Left lung (tissue), 10 donors: Measurements from ENCODE around the gene MSH5. TPM values are rescaled to one million over a fixed set of nuclear protein-coding genes. Genes with fewer than 3 reads are reported as not detected.
"Not testable (repeated sequence)": the region's sequence is repeated elsewhere in the genome, so short reads cannot be mapped to it uniquely, and the experiment has no call there.

ENCODE experiments used
- ATAC-seq: fragments of 200-7000 bp; cut with Tn5 transposase; one replicate; pipeline ENCODE4 v1.9.1; 2020; ENCODE audit warnings: moderate library complexity
- DNase-seq, 4 donors: peaks; one replicate each; pipeline ENCODE4 v3.0.0-alpha.2; 2013 to 2020
- H3K27ac ChIP-seq, 2 donors: fragments of 200-600 bp; sonication (generic) in 1 of 2; one replicate each; pipeline versions ENCODE4 v1.5.0 to v1.8.0; 2020 to 2021
- H3K27me3 ChIP-seq, 2 donors: fragments of 200-600 bp; sonication (generic) in 1 of 2; one replicate each; pipeline versions ENCODE4 v1.5.0 to v1.8.0; 2020 to 2021
- H3K36me3 ChIP-seq, 2 donors: fragments of 200-600 bp; sonication (generic) in 1 of 2; one replicate each; pipeline versions ENCODE4 v1.5.0 to v1.8.0; 2020 to 2021
- H3K4me1 ChIP-seq, 2 donors: fragments of 200-600 bp; one replicate each; pipeline ENCODE4 v1.8.0; 2021
- H3K4me3 ChIP-seq, 2 donors: fragments of 200-600 bp; sonication (generic) in 1 of 2; one replicate each; pipeline versions ENCODE4 v1.5.0 to v1.8.0; 2020 to 2021; ENCODE audit warnings: mild to moderate bottlenecking in 1 of 2
- H3K9me3 ChIP-seq, 2 donors: fragments of 200-600 bp; sonication (generic) in 1 of 2; one replicate each; pipeline versions ENCODE4 v1.5.0 to v1.8.0; 2020 to 2021
- intact Hi-C, 2 donors: fragments of 100-400 bp; cut with DNase I; formaldehyde crosslinking; loops; one replicate each; pipeline versions ENCODE4 v1.11.2 to v1.14.2; 2022
- microRNA-seq, 2 donors: library from miRNA; unstranded; fragments of <30 nt; microRNA quantifications; one replicate each; pipeline ENCODE4, GENCODE V29; 2019
- polyA plus RNA-seq, 6 donors: library from polyadenylated mRNA; unstranded; fragments of 120-200 nt; gene quantifications; one replicate each; pipeline ENCODE4 v1.2.1, GENCODE V29; 2013; ENCODE audit not compliant: insufficient read length in 6 of 6
- total RNA-seq, 2 donors: library from RNA; stranded (reverse); fragmentation: NEBNext Ultra II Directional; extraction: Animal tissue kit (Norgen Biotek cat#: 25700); gene quantifications; one replicate each; pipeline ENCODE4 v1.2.1, GENCODE V29; 2021
- TF ChIP-seq, protein P1 (sequence below), 2 donors: fragments of 200-600 bp; sonication (generic) in 1 of 2; IDR thresholded peaks; one replicate each; pipeline versions ENCODE4 v1.5.0 to v1.8.0; 2021; ENCODE audit warnings: antibody characterized with exemption in 2 of 2
- donor health status: DM: no; HTN: yes; CAD: no.
- donor health status: DM: no; HTN: no; CAD: no.

MSH5 gene
- total and polyA plus RNA-seq, 8 donors: 9.7 to 49.8 (median 36.7) TPM

DNA sequence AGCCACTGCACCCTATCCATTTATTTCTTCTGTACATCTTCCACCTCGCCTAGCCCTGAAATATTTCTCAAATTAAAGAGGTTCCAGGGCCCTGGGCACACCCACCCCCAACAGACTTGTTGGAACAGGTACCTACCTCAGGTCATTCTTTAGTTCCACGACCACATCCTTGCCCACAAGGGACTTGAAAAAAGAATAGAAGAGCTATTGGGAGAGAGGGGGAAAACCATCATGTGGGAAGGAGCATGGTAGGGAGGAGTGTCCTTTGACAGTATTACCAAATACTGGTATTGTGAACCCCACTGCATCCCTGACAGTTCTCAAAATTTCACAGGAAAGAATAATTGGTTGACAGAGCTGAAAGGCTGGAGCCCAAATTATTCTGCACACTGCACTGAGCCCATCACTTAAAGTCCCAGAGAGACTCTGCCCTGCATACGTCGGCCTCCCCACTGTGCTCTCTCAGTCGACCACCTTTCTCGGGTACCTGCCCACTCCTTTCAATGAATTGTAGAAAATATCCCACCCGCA, 66.2 kb downstream of the MSH5 start:
- DNase-seq (no peak), ATAC-seq (peak; percentile 6)
- Histone ChIP-seq H3K9me3 (no peaks in the 10 kb centered on the region), H3K4me3 (peak overlapping the region; percentile 66), H3K4me1 (peaks cover 7 to 26% of the 10 kb centered on the region in 2 donors), H3K36me3 (peaks cover 0 to 30% of the 10 kb centered on the region in 2 donors), H3K27me3 (no peaks in the 10 kb centered on the region), H3K27ac (peak overlapping the region; percentile 90 to 96)
- intact Hi-C loops: no loop called here
- TF ChIP-seq, protein P1, sequence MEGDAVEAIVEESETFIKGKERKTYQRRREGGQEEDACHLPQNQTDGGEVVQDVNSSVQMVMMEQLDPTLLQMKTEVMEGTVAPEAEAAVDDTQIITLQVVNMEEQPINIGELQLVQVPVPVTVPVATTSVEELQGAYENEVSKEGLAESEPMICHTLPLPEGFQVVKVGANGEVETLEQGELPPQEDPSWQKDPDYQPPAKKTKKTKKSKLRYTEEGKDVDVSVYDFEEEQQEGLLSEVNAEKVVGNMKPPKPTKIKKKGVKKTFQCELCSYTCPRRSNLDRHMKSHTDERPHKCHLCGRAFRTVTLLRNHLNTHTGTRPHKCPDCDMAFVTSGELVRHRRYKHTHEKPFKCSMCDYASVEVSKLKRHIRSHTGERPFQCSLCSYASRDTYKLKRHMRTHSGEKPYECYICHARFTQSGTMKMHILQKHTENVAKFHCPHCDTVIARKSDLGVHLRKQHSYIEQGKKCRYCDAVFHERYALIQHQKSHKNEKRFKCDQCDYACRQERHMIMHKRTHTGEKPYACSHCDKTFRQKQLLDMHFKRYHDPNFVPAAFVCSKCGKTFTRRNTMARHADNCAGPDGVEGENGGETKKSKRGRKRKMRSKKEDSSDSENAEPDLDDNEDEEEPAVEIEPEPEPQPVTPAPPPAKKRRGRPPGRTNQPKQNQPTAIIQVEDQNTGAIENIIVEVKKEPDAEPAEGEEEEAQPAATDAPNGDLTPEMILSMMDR (IDR thresholded peaks at IDR 0.05): no peak

DNA sequence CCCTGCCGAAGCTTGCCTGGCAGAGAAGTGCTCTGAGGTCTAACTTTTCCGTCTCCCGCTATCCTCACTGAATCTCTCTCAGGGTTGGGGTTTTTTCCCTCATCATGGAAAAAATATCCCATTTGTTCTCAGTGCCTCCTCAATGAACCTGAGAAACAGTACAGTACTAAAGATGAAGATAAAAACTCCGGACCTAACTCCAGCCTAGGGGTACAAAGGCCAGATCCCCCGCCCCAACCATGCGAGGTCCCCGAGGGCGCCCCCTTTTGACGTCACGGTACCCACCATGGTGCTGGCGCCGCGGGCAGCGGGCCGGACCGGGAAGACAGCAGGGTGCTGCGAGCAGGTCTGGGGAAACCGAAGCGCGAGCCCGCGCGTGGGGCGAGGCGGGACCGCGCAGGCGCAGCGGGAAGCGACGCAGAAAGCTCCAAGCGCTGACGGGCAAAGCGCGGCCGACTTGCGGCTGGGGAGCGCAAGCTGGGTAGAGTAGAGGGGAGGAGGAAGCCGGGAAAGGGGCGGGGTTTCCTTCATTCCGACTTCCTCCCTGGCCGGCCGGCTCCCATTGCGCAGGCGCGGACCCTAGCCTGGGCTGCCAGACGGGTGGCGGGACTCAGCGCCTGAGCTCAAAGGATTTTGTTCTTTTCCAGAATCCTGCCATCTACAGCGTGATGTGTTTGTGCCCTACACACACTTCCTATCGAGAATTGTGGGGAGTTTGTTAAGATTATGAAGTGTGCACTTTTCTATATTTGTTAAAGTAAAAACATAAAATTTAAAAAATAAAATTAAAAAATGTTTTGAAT, 66.9 kb downstream of the MSH5 start, which contains the start of gene LSM2:
TSS of gene LSM2 (minus strand) at position 497 of the 803 bp plus-strand sequence. CDS start at position 288, 209 bp downstream.
- Histone ChIP-seq H3K4me1 (peaks cover 7 to 26% of the 10 kb centered on the region in 2 donors), H3K4me3 (peak within 1 kb of the TSS; percentile 66), H3K9me3 (no peaks in the 10 kb centered on the region), H3K27ac (peak within 1 kb of the TSS; percentile 90 to 96), H3K36me3 (peaks cover 0 to 25% of the 10 kb centered on the region in 2 donors), H3K27me3 (no peaks in the 10 kb centered on the region)
- ATAC-seq (peak; percentile 99), DNase-seq (peak; percentile 97 to 100 (median 98))
- intact Hi-C loops: no loop called here
- TF ChIP-seq, protein P1 (IDR thresholded peaks at IDR 0.05): peak in 1 of 2 donors; percentile 35

DNA sequence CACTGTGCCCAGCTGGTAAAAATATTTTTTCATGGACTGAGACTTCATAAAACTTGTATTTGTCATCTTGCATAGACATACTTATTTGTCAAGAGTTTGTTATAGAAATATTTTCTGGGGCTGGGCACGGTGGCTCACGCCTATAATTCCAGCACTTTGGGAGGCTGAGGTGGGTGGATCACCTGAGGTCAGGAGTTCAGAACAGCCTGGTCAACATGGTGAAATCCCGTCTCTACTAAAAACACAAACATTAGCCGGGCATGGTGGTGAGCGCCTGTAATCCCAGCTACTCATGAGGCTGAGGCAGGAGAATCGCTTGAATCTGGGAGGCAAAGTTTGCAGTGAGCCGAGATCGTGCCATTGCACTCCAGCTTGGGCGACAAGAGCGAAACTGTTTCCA, 68.8 kb downstream of the MSH5 start:
- H3K9me3 ChIP-seq, H3K27me3 ChIP-seq, ATAC-seq, H3K4me3 ChIP-seq, H3K27ac ChIP-seq, H3K36me3 ChIP-seq, intact Hi-C loops, DNase-seq: not testable (repeated sequence)
- peaks cover 11 to 38% of the 10 kb centered on the region in 2 donors for H3K4me1 ChIP-seq

DNA sequence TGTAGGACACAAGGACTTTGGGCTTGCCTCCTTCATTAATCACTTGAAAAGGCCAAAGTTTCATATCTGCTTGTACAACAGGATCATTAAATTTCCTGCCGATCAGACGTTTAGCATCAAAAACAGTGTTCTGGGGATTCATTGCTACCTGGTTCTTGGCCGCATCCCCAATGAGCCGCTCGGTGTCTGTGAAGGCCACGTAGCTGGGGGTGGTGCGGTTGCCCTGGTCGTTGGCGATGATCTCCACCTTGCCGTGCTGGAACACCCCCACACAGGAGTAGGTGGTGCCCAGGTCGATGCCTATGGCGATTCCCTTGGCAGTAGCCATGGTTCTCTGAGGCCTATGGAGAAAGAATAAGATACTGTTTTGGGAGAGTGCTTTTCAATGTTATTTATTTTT, 71.8 kb downstream of the MSH5 start:
- Histone ChIP-seq H3K27ac (no peak overlapping the region), H3K27me3 (no peaks in the 10 kb centered on the region), H3K36me3 (no peaks in the 10 kb centered on the region), H3K4me1 (peaks cover 9 to 31% of the 10 kb centered on the region in 2 donors), H3K4me3 (no peak overlapping the region), H3K9me3 (no peaks in the 10 kb centered on the region)
- ATAC-seq: no peak
- intact Hi-C loops: no loop called here
- TF ChIP-seq, protein P1 (IDR thresholded peaks at IDR 0.05): no peak
- DNase-seq: no peak

Small RNAs within 50 kb of the gene (microRNA-seq; reads per million reads assigned to microRNA genes)
- gene MIR4646: 0.68 to 1.7 reads per million in 2 donors

Other genes with a start within 250 kb of the MSH5 start
Only the 30 nearest of the 43 such genes appear.
- 10 to 100 TPM; 10.3 to 13.7 TPM for gene LTB, start 157.6 kb upstream of the MSH5 start, total RNA-seq
- gene LTB, start 157.6 kb upstream of the MSH5 start, polyA plus RNA-seq: 1 to 10 TPM; 1.5 to 3.8 (median 2.8) TPM
- 10 to 100 TPM; 32.7 to 95.1 TPM for gene LST1, start 153.7 kb upstream of the MSH5 start, total RNA-seq
- gene LST1, start 153.7 kb upstream of the MSH5 start, polyA plus RNA-seq: 1 to 10 TPM; 4.4 to 8.3 (median 7.2) TPM
- gene NCR3, start 147.0 kb upstream of the MSH5 start, total RNA-seq: 1 to 10 TPM in 1 of 2 donors, under 1 TPM in 1; 0.67 to 1.5 TPM
- gene NCR3, start 147.0 kb upstream of the MSH5 start, polyA plus RNA-seq: under 1 TPM in 4 of 6 donors, not detected in 2; 0.26 to 0.89 (median 0.45) TPM
- gene AIF1, start 124.8 kb upstream of the MSH5 start, total RNA-seq: 10 to 100 TPM; 38.5 to 96.4 TPM
- gene AIF1, start 124.8 kb upstream of the MSH5 start, polyA plus RNA-seq: 10 to 100 TPM; 17.9 to 25.4 (median 20.5) TPM
- gene PRRC2A, start 119.3 kb upstream of the MSH5 start, total RNA-seq: 100 to 1,000 TPM; 130 to 151 TPM
- 100 to 1,000 TPM; 150 to 201 (median 176) TPM for gene PRRC2A, start 119.3 kb upstream of the MSH5 start, polyA plus RNA-seq
- gene BAG6, start 87.3 kb upstream of the MSH5 start, total RNA-seq: 100 to 1,000 TPM; 243 to 278 TPM
- gene BAG6, start 87.3 kb upstream of the MSH5 start, polyA plus RNA-seq: 100 to 1,000 TPM; 211 to 252 (median 226) TPM
- gene APOM, start 84.1 kb upstream of the MSH5 start, total RNA-seq: 1 to 10 TPM; 1.0 to 1.5 TPM
- gene APOM, start 84.1 kb upstream of the MSH5 start, polyA plus RNA-seq: 1 to 10 TPM; 4.6 to 8.0 (median 6.4) TPM
- 10 to 100 TPM; 21.9 to 23.8 TPM for gene C6orf47, start 79.2 kb upstream of the MSH5 start, total RNA-seq
- gene C6orf47, start 79.2 kb upstream of the MSH5 start, polyA plus RNA-seq: 10 to 100 TPM; 15.3 to 19.8 (median 17.4) TPM
- gene GPANK1, start 75.0 kb upstream of the MSH5 start, total RNA-seq: 10 to 100 TPM; 10.3 to 13.2 TPM
- 10 to 100 TPM; 18.0 to 22.8 (median 22.2) TPM for gene GPANK1, start 75.0 kb upstream of the MSH5 start, polyA plus RNA-seq
- gene CSNK2B, start 73.9 kb upstream of the MSH5 start, total RNA-seq: 100 to 1,000 TPM in 1 of 2 donors, 10 to 100 TPM in 1; 96.6 to 128 TPM
- 100 to 1,000 TPM; 189 to 210 (median 196) TPM for gene CSNK2B, start 73.9 kb upstream of the MSH5 start, polyA plus RNA-seq
- gene LY6G5B, start 70.0 kb upstream of the MSH5 start, total RNA-seq: 10 to 100 TPM in 1 of 2 donors, 1 to 10 TPM in 1; 6.9 to 13.6 TPM
- 10 to 100 TPM; 25.2 to 41.0 (median 35.8) TPM for gene LY6G5B, start 70.0 kb upstream of the MSH5 start, polyA plus RNA-seq
- gene LY6G5C, start 58.9 kb upstream of the MSH5 start, total RNA-seq: 1 to 10 TPM; 3.1 to 5.9 TPM
- gene LY6G5C, start 58.9 kb upstream of the MSH5 start, polyA plus RNA-seq: 1 to 10 TPM; 2.9 to 6.3 (median 3.7) TPM
- 10 to 100 TPM; 53.6 to 58.6 TPM for gene ABHD16A, start 36.7 kb upstream of the MSH5 start, total RNA-seq
- 10 to 100 TPM; 55.7 to 63.9 (median 58.6) TPM for gene ABHD16A, start 36.7 kb upstream of the MSH5 start, polyA plus RNA-seq
- gene LY6G6F, start 33.1 kb upstream of the MSH5 start, total RNA-seq: 1 to 10 TPM in 1 of 2 donors, not detected in 1; 1.4 TPM
- gene LY6G6F, start 33.1 kb upstream of the MSH5 start, polyA plus RNA-seq: 1 to 10 TPM in 4 of 6 donors, under 1 TPM in 2; 0.53 to 1.8 (median 1.2) TPM
- gene LY6G6D, start 24.7 kb upstream of the MSH5 start, total RNA-seq: not detected
- gene LY6G6D, start 24.7 kb upstream of the MSH5 start, polyA plus RNA-seq: under 1 TPM in 1 of 6 donors, not detected in 5; 0.57 TPM
- gene LY6G6C, start 18.3 kb upstream of the MSH5 start, total RNA-seq: not detected
- under 1 TPM; 0.17 to 0.75 (median 0.43) TPM for gene LY6G6C, start 18.3 kb upstream of the MSH5 start, polyA plus RNA-seq
- gene MPIG6B, start 16.6 kb upstream of the MSH5 start, total RNA-seq: 1 to 10 TPM; 1.2 to 1.9 TPM
- gene MPIG6B, start 16.6 kb upstream of the MSH5 start, polyA plus RNA-seq: 1 to 10 TPM; 2.8 to 3.5 (median 3.0) TPM
- 10 to 100 TPM; 70.2 to 77.3 TPM for gene DDAH2, start 10.7 kb upstream of the MSH5 start, total RNA-seq
- 100 to 1,000 TPM; 139 to 199 (median 175) TPM for gene DDAH2, start 10.7 kb upstream of the MSH5 start, polyA plus RNA-seq
- 100 to 1,000 TPM; 283 to 465 TPM for gene CLIC1, start 3.5 kb upstream of the MSH5 start, total RNA-seq
- 100 to 1,000 TPM; 226 to 279 (median 261) TPM for gene CLIC1, start 3.5 kb upstream of the MSH5 start, polyA plus RNA-seq
- 1 to 10 TPM; 1.3 to 3.9 TPM for gene SAPCD1, start 22.7 kb downstream of the MSH5 start, total RNA-seq
- 10 to 100 TPM in 2 of 6 donors, 1 to 10 TPM in 4; 6.5 to 11.1 (median 8.2) TPM for gene SAPCD1, start 22.7 kb downstream of the MSH5 start, polyA plus RNA-seq
- gene VWA7, start 37.3 kb downstream of the MSH5 start, total RNA-seq: 1 to 10 TPM; 4.6 to 5.0 TPM
- gene VWA7, start 37.3 kb downstream of the MSH5 start, polyA plus RNA-seq: 1 to 10 TPM; 1.4 to 3.8 (median 2.2) TPM
- 100 to 1,000 TPM in 1 of 2 donors, 10 to 100 TPM in 1; 43.6 to 103 TPM for gene VARS1, start 55.7 kb downstream of the MSH5 start, total RNA-seq
- gene VARS1, start 55.7 kb downstream of the MSH5 start, polyA plus RNA-seq: 10 to 100 TPM; 38.4 to 61.7 (median 46.6) TPM
- 10 to 100 TPM; 38.7 to 51.5 TPM for gene LSM2, start 67.0 kb downstream of the MSH5 start, total RNA-seq
- 10 to 100 TPM; 79.4 to 88.5 (median 83.6) TPM for gene LSM2, start 67.0 kb downstream of the MSH5 start, polyA plus RNA-seq
- 1 to 10 TPM in 1 of 2 donors, under 1 TPM in 1; 0.99 to 1.2 TPM for gene HSPA1L, start 75.3 kb downstream of the MSH5 start, total RNA-seq
- 1 to 10 TPM; 2.8 to 4.4 (median 3.4) TPM for gene HSPA1L, start 75.3 kb downstream of the MSH5 start, polyA plus RNA-seq
- gene HSPA1A, start 75.5 kb downstream of the MSH5 start, total RNA-seq: 100 to 1,000 TPM; 155 to 205 TPM
- gene HSPA1A, start 75.5 kb downstream of the MSH5 start, polyA plus RNA-seq: 100 to 1,000 TPM in 2 of 6 donors, 10 to 100 TPM in 4; 64.3 to 124 (median 78.3) TPM
- 100 to 1,000 TPM; 104 to 180 TPM for gene HSPA1B, start 87.7 kb downstream of the MSH5 start, total RNA-seq
- 100 to 1,000 TPM in 2 of 6 donors, 10 to 100 TPM in 4; 66.6 to 125 (median 89.1) TPM for gene HSPA1B, start 87.7 kb downstream of the MSH5 start, polyA plus RNA-seq
- gene NEU1, start 122.8 kb downstream of the MSH5 start, total RNA-seq: 100 to 1,000 TPM in 1 of 2 donors, 10 to 100 TPM in 1; 90.4 to 106 TPM
- gene NEU1, start 122.8 kb downstream of the MSH5 start, polyA plus RNA-seq: 10 to 100 TPM; 25.7 to 29.8 (median 29.3) TPM
- gene SLC44A4, start 139.0 kb downstream of the MSH5 start, total RNA-seq: 10 to 100 TPM; 37.5 to 78.8 TPM
- gene SLC44A4, start 139.0 kb downstream of the MSH5 start, polyA plus RNA-seq: 10 to 100 TPM in 5 of 6 donors, 1 to 10 TPM in 1; 9.6 to 22.9 (median 18.7) TPM
- gene EHMT2, start 157.7 kb downstream of the MSH5 start, total RNA-seq: 10 to 100 TPM; 41.0 to 42.3 TPM
- gene EHMT2, start 157.7 kb downstream of the MSH5 start, polyA plus RNA-seq: 10 to 100 TPM; 66.3 to 85.0 (median 77.4) TPM
- 1 to 10 TPM; 4.8 to 6.5 TPM for gene ZBTB12, start 162.1 kb downstream of the MSH5 start, total RNA-seq
- 10 to 100 TPM; 20.7 to 23.4 (median 22.9) TPM for gene ZBTB12, start 162.1 kb downstream of the MSH5 start, polyA plus RNA-seq